ENCODE data around the gene KLHL3.

Gene KLHL3

DNA sequence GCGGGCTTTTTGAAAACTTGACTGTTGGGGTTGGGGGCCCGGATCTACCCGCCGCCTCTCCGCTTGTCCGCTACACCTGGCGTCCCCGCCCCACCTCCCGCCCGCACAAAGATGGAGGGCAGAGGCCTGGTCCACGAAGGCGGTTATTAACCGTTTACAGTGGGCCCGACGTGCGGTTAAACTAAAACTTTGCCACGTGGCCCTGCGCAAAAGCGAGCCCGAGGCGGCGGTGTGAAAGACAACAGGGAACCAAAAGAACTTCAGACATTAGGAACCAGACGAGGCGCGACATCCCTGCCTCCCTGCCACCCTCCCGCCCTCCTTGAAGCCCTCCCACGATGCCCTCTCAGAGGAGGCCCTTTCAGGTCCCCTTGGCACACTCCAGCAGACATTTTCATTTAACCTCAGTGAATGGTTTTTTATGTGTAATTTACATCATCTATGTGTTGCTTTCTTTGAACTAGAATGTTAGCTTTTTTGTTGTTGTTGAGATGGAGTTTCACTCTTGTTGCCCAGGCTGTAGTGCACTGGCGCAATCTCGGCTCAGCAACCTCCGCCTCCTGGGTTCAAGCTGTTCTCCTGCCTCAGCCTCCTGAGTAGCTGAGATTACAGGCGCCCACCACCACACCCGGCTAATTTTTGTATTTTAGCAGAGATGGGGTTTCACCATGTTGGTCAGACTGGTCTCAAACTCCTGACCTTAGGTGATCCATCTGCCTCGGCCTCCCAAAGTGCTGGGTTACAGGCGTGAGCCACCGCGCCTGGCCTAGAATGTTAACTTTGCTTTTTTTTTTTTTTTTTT lies 19.3 kb upstream of the KLHL3 start:
- peak overlapping the region; percentile 99 for H3K9ac ChIP-seq (ENCODE audit: low read length)
- H3K27ac ChIP-seq (ENCODE audit: low read length): peak overlapping the region; percentile 98
- peak overlapping the region; percentile 93 for H3K4me3 ChIP-seq (ENCODE audit: low read length)
- peaks cover 13% of the 10 kb centered on the region for H3K4me1 ChIP-seq (ENCODE audit: control insufficient read depth, low read depth, low read length)
- H3K27me3 ChIP-seq (ENCODE audit: control insufficient read depth, insufficient read depth, low read length): no peaks in the 10 kb centered on the region
- H3K9me3 ChIP-seq (ENCODE audit: control insufficient read depth, low read depth, low read length): no peaks in the 10 kb centered on the region
- peaks cover 16% of the 10 kb centered on the region for H3K36me3 ChIP-seq (ENCODE audit: control insufficient read depth, low read depth, low read length)

GRCh38 chr5:137754188-137754960 lies 18.5 kb upstream of the KLHL3 start, which contains the start of gene HNRNPA0:
HNRNPA0 (minus strand) TSS chr5:137754363; CDS start chr5:137754066, 297 bp downstream.
- Histone ChIP-seq H3K4me1 (ENCODE audit: control insufficient read depth, low read depth, low read length) (peaks cover 13% of the 10 kb centered on the region), H3K36me3 (ENCODE audit: control insufficient read depth, low read depth, low read length) (peaks cover 16% of the 10 kb centered on the region), H3K9ac (ENCODE audit: low read length) (peak within 1 kb of the TSS; percentile 99), H3K27me3 (ENCODE audit: control insufficient read depth, insufficient read depth, low read length) (no peaks in the 10 kb centered on the region), H3K27ac (ENCODE audit: low read length) (peak within 1 kb of the TSS; percentile 98), H3K9me3 (ENCODE audit: control insufficient read depth, low read depth, low read length) (no peaks in the 10 kb centered on the region), H3K4me3 (ENCODE audit: low read length) (peak within 1 kb of the TSS; percentile 93)

DNA sequence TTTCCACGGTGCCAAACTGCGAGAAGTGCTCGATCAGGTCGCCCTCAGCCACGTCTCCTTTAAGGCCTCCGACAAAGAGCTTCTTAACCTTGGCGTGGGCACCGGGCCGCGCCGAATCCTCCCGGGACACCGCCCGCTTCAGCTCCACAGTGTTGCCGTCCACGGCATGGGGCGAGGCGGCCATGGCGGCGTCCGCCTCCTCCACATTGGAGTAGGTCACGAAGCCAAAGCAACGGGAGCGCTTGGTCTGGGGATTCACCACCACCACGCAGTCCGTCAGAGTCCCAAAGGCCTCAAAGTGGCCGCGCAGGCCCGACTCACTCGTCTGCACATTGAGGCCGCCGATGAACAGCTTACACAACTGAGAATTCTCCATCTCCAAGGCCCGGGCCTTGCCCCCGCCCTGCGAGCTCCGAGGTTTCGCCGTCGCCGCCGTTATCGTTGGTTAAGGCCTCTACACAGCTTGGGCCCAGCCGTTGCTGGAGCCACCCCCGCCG lies 17.9 kb upstream of the KLHL3 start:
- H3K36me3 ChIP-seq (ENCODE audit: control insufficient read depth, low read depth, low read length): peaks cover 16% of the 10 kb centered on the region
- peaks cover 13% of the 10 kb centered on the region for H3K4me1 ChIP-seq (ENCODE audit: control insufficient read depth, low read depth, low read length)
- H3K27me3 ChIP-seq (ENCODE audit: control insufficient read depth, insufficient read depth, low read length): no peaks in the 10 kb centered on the region
- H3K27ac ChIP-seq (ENCODE audit: low read length): peak overlapping the region; percentile 98
- peak overlapping the region; percentile 99 for H3K9ac ChIP-seq (ENCODE audit: low read length)
- H3K4me3 ChIP-seq (ENCODE audit: low read length): peak overlapping the region; percentile 93
- no peaks in the 10 kb centered on the region for H3K9me3 ChIP-seq (ENCODE audit: control insufficient read depth, low read depth, low read length)

- Histone ChIP-seq H3K27me3 (ENCODE audit: control insufficient read depth, insufficient read depth, low read length) (no peaks in the 10 kb centered on the region), H3K9me3 (ENCODE audit: control insufficient read depth, low read depth, low read length) (no peaks in the 10 kb centered on the region), H3K27ac (ENCODE audit: low read length) (peak overlapping the region; percentile 98), H3K4me1 (ENCODE audit: control insufficient read depth, low read depth, low read length) (peaks cover 13% of the 10 kb centered on the region), H3K9ac (ENCODE audit: low read length) (peak overlapping the region; percentile 99), H3K36me3 (ENCODE audit: control insufficient read depth, low read depth, low read length) (peaks cover 16% of the 10 kb centered on the region), H3K4me3 (ENCODE audit: low read length) (peak overlapping the region; percentile 93)
Measured at GRCh38 chr5:137752905-137753690, 17.2 kb upstream of the KLHL3 start.

- Histone ChIP-seq H3K9me3 (ENCODE audit: control insufficient read depth, low read depth, low read length) (no peaks in the 10 kb centered on the region), H3K4me3 (ENCODE audit: low read length) (peak overlapping the region; percentile 93), H3K27me3 (ENCODE audit: control insufficient read depth, insufficient read depth, low read length) (no peaks in the 10 kb centered on the region), H3K36me3 (ENCODE audit: control insufficient read depth, low read depth, low read length) (peaks cover 16% of the 10 kb centered on the region), H3K27ac (ENCODE audit: low read length) (peak overlapping the region; percentile 81), H3K4me1 (ENCODE audit: control insufficient read depth, low read depth, low read length) (peaks cover 15% of the 10 kb centered on the region), H3K9ac (ENCODE audit: low read length) (peak overlapping the region; percentile 99)
Measured at GRCh38 chr5:137751869-137752491, 16.1 kb upstream of the KLHL3 start.

DNA sequence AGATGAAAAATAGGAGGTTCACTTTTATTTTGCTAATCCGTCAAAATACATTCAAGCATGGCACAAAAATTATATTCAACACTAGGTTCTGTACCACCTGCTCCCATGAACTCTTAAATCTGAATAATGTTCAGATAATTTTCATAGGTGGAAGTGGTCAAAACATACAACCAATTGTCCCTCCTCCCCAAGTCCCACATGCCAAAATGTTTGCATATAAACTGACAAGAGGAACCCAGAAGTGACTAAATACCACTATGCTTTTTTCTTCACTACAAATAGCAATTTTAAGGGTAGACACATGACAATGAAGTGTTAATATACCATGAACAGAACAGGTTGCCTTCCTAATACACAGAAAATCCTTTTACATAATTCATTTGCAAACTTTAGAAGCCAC lies 14.5 kb upstream of the KLHL3 start:
- no peaks in the 10 kb centered on the region for H3K27me3 ChIP-seq (ENCODE audit: control insufficient read depth, insufficient read depth, low read length)
- H3K4me3 ChIP-seq (ENCODE audit: low read length): peak overlapping the region; percentile 93
- H3K27ac ChIP-seq (ENCODE audit: low read length): no peak overlapping the region
- peaks cover 16% of the 10 kb centered on the region for H3K36me3 ChIP-seq (ENCODE audit: control insufficient read depth, low read depth, low read length)
- peaks cover 15% of the 10 kb centered on the region for H3K4me1 ChIP-seq (ENCODE audit: control insufficient read depth, low read depth, low read length)
- no peak overlapping the region for H3K9ac ChIP-seq (ENCODE audit: low read length)
- no peaks in the 10 kb centered on the region for H3K9me3 ChIP-seq (ENCODE audit: control insufficient read depth, low read depth, low read length)

DNA sequence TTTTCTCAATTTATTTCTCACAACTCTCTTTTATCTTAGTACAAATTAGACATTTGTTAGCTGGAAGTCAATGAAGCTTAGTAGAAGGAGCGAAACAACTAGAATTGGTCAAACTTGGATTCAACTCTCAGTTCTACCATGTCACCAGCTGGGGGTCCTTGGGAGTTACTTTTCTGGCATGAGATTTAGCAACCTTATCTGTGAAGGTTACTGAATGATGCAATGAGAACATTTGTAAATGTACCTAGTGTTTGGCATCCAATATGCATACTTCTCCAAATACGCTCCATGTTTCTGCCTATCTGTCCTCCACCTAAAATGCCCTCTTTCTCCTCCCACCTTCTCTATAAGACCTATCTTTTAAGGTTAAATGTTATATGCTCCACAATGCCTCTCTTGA lies 12.0 kb upstream of the KLHL3 start:
- Histone ChIP-seq H3K36me3 (ENCODE audit: control insufficient read depth, low read depth, low read length) (peaks cover 16% of the 10 kb centered on the region), H3K27me3 (ENCODE audit: control insufficient read depth, insufficient read depth, low read length) (no peaks in the 10 kb centered on the region), H3K4me3 (ENCODE audit: low read length) (no peak overlapping the region), H3K9ac (ENCODE audit: low read length) (no peak overlapping the region), H3K4me1 (ENCODE audit: control insufficient read depth, low read depth, low read length) (peaks cover 15% of the 10 kb centered on the region), H3K9me3 (ENCODE audit: control insufficient read depth, low read depth, low read length) (no peaks in the 10 kb centered on the region), H3K27ac (ENCODE audit: low read length) (no peak overlapping the region)

- Histone ChIP-seq H3K27me3 (ENCODE audit: control insufficient read depth, insufficient read depth, low read length) (no peaks in the 10 kb centered on the region), H3K4me1 (ENCODE audit: control insufficient read depth, low read depth, low read length) (peaks cover 2% of the 10 kb centered on the region), H3K9me3 (ENCODE audit: control insufficient read depth, low read depth, low read length) (no peaks in the 10 kb centered on the region), H3K9ac (ENCODE audit: low read length) (no peak overlapping the region), H3K36me3 (ENCODE audit: control insufficient read depth, low read depth, low read length) (no peaks in the 10 kb centered on the region), H3K27ac (ENCODE audit: low read length) (no peak overlapping the region), H3K4me3 (ENCODE audit: low read length) (no peak overlapping the region)
Measured at GRCh38 chr5:137743031-137743640, 7.2 kb upstream of the KLHL3 start.

DNA sequence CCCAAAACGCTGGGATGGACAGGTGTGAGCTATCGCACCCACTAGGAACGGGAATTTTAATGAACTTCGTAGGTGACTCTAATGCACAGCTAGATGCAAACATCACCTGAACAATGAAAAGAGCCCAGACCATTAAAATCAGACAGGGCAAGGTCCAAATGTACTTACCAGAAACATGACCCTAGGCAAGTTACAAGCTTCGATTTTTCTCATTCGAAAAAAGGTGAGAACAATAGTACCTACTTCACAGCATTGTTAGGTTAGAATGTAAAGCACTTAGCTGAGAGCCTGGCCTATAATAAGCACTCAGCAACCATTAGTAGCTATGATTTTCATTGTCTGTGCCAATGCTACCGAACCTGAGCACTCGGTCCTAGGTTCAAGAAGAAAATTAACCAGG lies 5.8 kb upstream of the KLHL3 start:
- H3K9ac ChIP-seq (ENCODE audit: low read length): no peak overlapping the region
- H3K9me3 ChIP-seq (ENCODE audit: control insufficient read depth, low read depth, low read length): no peaks in the 10 kb centered on the region
- no peaks in the 10 kb centered on the region for H3K27me3 ChIP-seq (ENCODE audit: control insufficient read depth, insufficient read depth, low read length)
- no peak overlapping the region for H3K4me3 ChIP-seq (ENCODE audit: low read length)
- no peaks in the 10 kb centered on the region for H3K4me1 ChIP-seq (ENCODE audit: control insufficient read depth, low read depth, low read length)
- no peak overlapping the region for H3K27ac ChIP-seq (ENCODE audit: low read length)
- H3K36me3 ChIP-seq (ENCODE audit: control insufficient read depth, low read depth, low read length): no peaks in the 10 kb centered on the region

DNA sequence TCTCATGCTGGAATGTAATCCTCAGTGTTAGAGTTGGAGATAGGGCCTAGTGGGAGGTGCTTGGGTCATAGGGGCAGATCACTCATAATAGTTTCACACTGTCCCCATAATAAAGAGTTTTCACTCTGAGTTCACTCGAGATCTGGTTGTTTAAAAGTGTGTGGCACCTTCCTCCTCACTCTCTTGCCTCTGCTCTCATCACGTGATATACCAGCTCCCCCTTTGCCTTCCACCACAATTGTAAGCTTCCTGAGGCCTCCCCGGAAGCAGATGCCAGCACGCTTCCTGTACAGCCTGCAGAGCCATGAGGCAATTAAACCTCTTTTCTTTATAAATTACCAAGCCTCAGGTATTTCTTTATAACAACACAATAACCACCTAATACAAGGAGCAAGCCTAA lies 3.8 kb upstream of the KLHL3 start:
- peaks cover 6% of the 10 kb centered on the region for H3K4me1 ChIP-seq (ENCODE audit: control insufficient read depth, low read depth, low read length)

More for the DNA sequence above, 3.8 kb upstream of the KLHL3 start:
- Histone ChIP-seq H3K4me3 (ENCODE audit: low read length) (no peak overlapping the region), H3K27ac (ENCODE audit: low read length) (no peak overlapping the region), H3K27me3 (ENCODE audit: control insufficient read depth, insufficient read depth, low read length) (no peaks in the 10 kb centered on the region), H3K9ac (ENCODE audit: low read length) (no peak overlapping the region), H3K36me3 (ENCODE audit: control insufficient read depth, low read depth, low read length) (no peaks in the 10 kb centered on the region), H3K9me3 (ENCODE audit: control insufficient read depth, low read depth, low read length) (no peaks in the 10 kb centered on the region)

All from iPS-18a (cell line).